Transverse colon (tissue), 4 donors: ENCODE results near the gene MDH1B.

Source experiments
- EP300 ChIP-seq: sonication (generic); formaldehyde crosslinking; IDR thresholded peaks from one replicate; pipeline ENCODE4 v1.6.1; 2017; ENCODE audit warnings: antibody characterized with exemption, low read depth
- POLR2A ChIP-seq: fragments of 450-650 bp; IDR thresholded peaks from one replicate; pipeline ENCODE4 v1.6.1; 2016; ENCODE audit warnings: antibody characterized with exemption, mild to moderate bottlenecking, moderate library complexity
- POLR2AphosphoS5 ChIP-seq, 3 donors: sonication (generic); formaldehyde crosslinking; IDR thresholded peaks; one replicate each; pipeline ENCODE4 v1.6.1; 2016; ENCODE audit warnings: antibody characterized with exemption in 3 of 3
- TF ChIP-seq, protein P1 (sequence below), 5 experiments: fragments of 200-600 bp in 3 of 5; fragments of 450-650 bp in 2 of 5; sonication (generic) in 3 of 5; IDR thresholded peaks; 1 replicate in 2 of 5; 2 replicates in 3 of 5; pipeline ENCODE4 v1.5.1; 2016 to 2017; ENCODE audit warnings: antibody characterized with exemption in 5 of 5, inconsistent platforms in 3 of 5, mild to moderate bottlenecking in 2 of 5, moderate library complexity in 1 of 5

DNA sequence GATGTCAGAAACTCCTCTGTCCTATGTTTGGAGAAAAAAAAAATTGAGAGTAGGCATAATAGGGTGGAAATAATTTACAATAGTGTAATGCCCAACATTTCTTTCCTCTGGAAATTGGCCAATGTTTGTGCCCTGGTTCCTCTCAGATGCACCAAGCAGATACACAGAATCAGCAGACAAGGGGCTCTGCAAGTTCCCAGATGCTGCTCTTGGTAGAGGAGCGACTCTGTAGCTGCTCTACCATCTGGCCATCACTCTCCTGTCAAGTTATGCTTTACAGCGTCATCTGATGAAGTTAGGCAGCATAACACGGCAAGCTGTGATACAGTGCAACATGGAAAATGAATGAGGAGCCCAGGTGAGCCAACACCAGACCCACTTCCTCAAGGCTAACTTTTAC, 48.5 kb downstream of the MDH1B start:
- TF ChIP-seq POLR2AphosphoS5 (IDR thresholded peaks at IDR 0.05), result no peak
- TF ChIP-seq, protein P1, sequence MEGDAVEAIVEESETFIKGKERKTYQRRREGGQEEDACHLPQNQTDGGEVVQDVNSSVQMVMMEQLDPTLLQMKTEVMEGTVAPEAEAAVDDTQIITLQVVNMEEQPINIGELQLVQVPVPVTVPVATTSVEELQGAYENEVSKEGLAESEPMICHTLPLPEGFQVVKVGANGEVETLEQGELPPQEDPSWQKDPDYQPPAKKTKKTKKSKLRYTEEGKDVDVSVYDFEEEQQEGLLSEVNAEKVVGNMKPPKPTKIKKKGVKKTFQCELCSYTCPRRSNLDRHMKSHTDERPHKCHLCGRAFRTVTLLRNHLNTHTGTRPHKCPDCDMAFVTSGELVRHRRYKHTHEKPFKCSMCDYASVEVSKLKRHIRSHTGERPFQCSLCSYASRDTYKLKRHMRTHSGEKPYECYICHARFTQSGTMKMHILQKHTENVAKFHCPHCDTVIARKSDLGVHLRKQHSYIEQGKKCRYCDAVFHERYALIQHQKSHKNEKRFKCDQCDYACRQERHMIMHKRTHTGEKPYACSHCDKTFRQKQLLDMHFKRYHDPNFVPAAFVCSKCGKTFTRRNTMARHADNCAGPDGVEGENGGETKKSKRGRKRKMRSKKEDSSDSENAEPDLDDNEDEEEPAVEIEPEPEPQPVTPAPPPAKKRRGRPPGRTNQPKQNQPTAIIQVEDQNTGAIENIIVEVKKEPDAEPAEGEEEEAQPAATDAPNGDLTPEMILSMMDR (IDR thresholded peaks at IDR 0.05), result no peak
- TF ChIP-seq POLR2A, result no peak
- TF ChIP-seq EP300, result no peak
